Measurements from ENCODE around the gene ADGRD1. TPM values are rescaled to one million over a fixed set of nuclear protein-coding genes. Genes with fewer than 3 reads are reported as not detected.

ADGRD1 gene
- total RNA-seq, 1 experiment from 2014 or later = 0.77 TPM

DNA sequence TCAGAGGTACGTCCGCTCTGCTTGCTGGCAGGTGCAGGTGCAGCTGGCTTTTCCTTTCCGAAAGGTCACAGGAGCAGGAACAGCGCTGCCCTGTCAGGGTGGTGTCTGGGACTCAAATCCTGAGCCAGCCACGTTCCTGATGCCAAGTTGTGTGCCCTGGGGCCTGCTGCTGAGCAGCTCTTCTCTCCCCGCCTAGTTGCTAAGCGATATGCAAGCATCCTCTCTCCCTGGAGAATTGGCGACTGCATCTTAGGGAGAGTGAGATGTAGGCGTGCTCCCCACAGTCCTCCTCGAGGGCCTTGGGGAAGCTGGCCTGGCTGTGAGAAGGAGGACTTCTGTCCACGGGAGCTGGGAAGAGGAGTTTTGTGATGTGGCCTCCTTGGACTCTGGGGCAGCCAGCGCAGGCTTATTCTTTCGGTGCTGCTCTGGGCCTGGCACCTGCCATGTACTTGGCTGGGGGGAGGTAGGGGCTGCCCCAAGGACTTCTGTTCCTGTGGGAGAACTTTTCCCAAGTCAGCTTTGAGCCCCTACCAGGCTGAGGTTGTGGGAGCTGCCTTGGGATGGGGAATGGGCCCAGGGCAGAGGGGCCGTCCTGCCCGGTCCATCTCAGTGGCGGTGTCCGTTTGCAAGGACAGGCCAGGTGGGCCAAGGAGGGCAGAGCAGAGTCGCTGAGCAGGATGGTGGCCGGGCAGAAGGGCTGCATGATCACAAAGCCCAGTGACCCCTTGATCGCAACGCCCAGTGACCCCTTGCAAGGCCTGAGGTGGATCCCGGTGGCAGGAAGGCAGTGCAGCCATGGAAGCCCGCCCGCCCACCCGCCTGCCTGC lies 183.5 kb downstream of the ADGRD1 start:
- ChIA-PET CTCF (interaction anchor here (1.2 to 6.3 kb wide), 6 partner anchors 23 to 317 kb away, joined by 3 to 88 read pairs (median 8); no protein-coding TSS in a partner anchor), POLR2A (no interaction called here)
- ATAC-seq (no peak), DNase-seq (ENCODE audit: low spot score) (no peak)
- Mint-ChIP-seq H3K27ac (no peak overlapping the region), H3K4me3 (no peak overlapping the region), H3K4me1 (peaks cover 4% of the 10 kb centered on the region), H3K36me3 (no peaks in the 10 kb centered on the region), H3K27me3 (ENCODE audit: low read depth) (no peaks in the 10 kb centered on the region), H3K9me3 (no peaks in the 10 kb centered on the region)
- TF ChIP-seq, protein P1, sequence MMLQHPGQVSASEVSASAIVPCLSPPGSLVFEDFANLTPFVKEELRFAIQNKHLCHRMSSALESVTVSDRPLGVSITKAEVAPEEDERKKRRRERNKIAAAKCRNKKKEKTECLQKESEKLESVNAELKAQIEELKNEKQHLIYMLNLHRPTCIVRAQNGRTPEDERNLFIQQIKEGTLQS (CRISPR knock-in tag; conservative IDR thresholded peaks at IDR 0.05) = no peak
- TF ChIP-seq, protein P2, sequence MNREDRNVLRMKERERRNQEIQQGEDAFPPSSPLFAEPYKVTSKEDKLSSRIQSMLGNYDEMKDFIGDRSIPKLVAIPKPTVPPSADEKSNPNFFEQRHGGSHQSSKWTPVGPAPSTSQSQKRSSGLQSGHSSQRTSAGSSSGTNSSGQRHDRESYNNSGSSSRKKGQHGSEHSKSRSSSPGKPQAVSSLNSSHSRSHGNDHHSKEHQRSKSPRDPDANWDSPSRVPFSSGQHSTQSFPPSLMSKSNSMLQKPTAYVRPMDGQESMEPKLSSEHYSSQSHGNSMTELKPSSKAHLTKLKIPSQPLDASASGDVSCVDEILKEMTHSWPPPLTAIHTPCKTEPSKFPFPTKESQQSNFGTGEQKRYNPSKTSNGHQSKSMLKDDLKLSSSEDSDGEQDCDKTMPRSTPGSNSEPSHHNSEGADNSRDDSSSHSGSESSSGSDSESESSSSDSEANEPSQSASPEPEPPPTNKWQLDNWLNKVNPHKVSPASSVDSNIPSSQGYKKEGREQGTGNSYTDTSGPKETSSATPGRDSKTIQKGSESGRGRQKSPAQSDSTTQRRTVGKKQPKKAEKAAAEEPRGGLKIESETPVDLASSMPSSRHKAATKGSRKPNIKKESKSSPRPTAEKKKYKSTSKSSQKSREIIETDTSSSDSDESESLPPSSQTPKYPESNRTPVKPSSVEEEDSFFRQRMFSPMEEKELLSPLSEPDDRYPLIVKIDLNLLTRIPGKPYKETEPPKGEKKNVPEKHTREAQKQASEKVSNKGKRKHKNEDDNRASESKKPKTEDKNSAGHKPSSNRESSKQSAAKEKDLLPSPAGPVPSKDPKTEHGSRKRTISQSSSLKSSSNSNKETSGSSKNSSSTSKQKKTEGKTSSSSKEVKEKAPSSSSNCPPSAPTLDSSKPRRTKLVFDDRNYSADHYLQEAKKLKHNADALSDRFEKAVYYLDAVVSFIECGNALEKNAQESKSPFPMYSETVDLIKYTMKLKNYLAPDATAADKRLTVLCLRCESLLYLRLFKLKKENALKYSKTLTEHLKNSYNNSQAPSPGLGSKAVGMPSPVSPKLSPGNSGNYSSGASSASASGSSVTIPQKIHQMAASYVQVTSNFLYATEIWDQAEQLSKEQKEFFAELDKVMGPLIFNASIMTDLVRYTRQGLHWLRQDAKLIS (CRISPR knock-in tag; IDR thresholded peaks at IDR 0.05; ENCODE audit: borderline replicate concordance) = no peak
- TF ChIP-seq ZNF671 (CRISPR knock-in tag; IDR thresholded peaks at IDR 0.05) (no peak), ESRRA (CRISPR knock-in tag; IDR thresholded peaks at IDR 0.05; ENCODE audit: borderline replicate concordance) (no peak), FOXP1 (CRISPR knock-in tag; IDR thresholded peaks at IDR 0.05; ENCODE audit: borderline replicate concordance) (no peak), ZNF425 (CRISPR knock-in tag; conservative IDR thresholded peaks at IDR 0.05) (no peak), SMAD3 (CRISPR knock-in tag; IDR thresholded peaks at IDR 0.05; ENCODE audit: borderline replicate concordance) (no peak), ZNF317 (CRISPR knock-in tag; IDR thresholded peaks at IDR 0.05; ENCODE audit: borderline replicate concordance, low read depth) (no peak), GABPB1 (CRISPR knock-in tag; IDR thresholded peaks at IDR 0.05) (no peak), MYBL2 (CRISPR knock-in tag; IDR thresholded peaks at IDR 0.05) (no peak), JUN (CRISPR knock-in tag; IDR thresholded peaks at IDR 0.05) (no peak), HMGXB4 (CRISPR knock-in tag; IDR thresholded peaks at IDR 0.05) (no peak), ZNF138 (CRISPR knock-in tag; conservative IDR thresholded peaks at IDR 0.05) (no peak), ZNF416 (CRISPR knock-in tag; IDR thresholded peaks at IDR 0.05) (no peak), CREM (CRISPR knock-in tag; IDR thresholded peaks at IDR 0.05) (no peak), PREB (CRISPR knock-in tag; IDR thresholded peaks at IDR 0.05; ENCODE audit: borderline replicate concordance) (no peak)
- TF ChIP-seq, protein P3, sequence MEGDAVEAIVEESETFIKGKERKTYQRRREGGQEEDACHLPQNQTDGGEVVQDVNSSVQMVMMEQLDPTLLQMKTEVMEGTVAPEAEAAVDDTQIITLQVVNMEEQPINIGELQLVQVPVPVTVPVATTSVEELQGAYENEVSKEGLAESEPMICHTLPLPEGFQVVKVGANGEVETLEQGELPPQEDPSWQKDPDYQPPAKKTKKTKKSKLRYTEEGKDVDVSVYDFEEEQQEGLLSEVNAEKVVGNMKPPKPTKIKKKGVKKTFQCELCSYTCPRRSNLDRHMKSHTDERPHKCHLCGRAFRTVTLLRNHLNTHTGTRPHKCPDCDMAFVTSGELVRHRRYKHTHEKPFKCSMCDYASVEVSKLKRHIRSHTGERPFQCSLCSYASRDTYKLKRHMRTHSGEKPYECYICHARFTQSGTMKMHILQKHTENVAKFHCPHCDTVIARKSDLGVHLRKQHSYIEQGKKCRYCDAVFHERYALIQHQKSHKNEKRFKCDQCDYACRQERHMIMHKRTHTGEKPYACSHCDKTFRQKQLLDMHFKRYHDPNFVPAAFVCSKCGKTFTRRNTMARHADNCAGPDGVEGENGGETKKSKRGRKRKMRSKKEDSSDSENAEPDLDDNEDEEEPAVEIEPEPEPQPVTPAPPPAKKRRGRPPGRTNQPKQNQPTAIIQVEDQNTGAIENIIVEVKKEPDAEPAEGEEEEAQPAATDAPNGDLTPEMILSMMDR (IDR thresholded peaks at IDR 0.05) = no peak
- TF ChIP-seq, protein P4, sequence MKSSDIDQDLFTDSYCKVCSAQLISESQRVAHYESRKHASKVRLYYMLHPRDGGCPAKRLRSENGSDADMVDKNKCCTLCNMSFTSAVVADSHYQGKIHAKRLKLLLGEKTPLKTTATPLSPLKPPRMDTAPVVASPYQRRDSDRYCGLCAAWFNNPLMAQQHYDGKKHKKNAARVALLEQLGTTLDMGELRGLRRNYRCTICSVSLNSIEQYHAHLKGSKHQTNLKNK (CRISPR knock-in tag; IDR thresholded peaks at IDR 0.05) = no peak
- TF ChIP-seq, protein P5, sequence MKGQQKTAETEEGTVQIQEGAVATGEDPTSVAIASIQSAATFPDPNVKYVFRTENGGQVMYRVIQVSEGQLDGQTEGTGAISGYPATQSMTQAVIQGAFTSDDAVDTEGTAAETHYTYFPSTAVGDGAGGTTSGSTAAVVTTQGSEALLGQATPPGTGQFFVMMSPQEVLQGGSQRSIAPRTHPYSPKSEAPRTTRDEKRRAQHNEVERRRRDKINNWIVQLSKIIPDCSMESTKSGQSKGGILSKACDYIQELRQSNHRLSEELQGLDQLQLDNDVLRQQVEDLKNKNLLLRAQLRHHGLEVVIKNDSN (CRISPR knock-in tag; IDR thresholded peaks at IDR 0.05) = no peak

Measured in WTC11 (cell line).